ENCODE data around the gene RAB37.

DNA sequence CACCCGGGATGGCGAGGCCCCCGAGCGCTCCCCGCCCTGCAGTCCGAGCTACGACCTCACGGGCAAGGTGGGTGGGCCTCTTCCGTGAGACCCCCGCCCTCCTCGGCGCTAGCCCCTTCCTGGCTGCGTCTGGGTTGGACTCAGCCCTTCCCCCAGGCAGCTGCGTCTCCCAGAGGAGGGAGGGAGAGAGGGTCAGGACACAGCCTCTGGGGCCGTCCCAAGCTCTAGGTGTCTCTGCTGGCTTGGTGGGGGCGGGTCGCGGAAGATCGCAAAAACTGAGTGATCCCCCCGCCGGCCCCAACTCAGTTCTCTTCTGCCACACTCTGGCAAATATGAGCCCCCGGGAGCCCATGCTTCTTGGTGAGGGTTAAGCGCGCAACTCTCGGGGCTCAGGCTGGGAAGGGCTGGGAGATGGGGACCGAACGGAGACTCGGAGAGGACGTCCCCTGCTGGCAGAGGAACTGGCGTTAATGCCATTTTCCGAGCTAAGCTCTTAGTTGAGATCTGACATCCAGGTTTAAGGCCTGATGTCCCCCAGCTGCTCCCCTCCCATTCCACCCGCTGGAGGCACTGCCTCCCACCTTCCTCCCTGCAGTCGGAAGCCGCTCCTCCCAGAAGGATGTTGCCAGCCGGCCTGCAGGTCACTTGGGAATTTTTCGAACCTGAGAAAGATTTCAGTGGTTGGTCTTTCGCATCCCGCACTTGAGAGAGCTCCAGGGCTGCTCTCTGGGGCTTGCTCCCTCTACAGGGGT lies 419 bp downstream of the RAB37 start:
- TF ChIP-seq, protein P1, sequence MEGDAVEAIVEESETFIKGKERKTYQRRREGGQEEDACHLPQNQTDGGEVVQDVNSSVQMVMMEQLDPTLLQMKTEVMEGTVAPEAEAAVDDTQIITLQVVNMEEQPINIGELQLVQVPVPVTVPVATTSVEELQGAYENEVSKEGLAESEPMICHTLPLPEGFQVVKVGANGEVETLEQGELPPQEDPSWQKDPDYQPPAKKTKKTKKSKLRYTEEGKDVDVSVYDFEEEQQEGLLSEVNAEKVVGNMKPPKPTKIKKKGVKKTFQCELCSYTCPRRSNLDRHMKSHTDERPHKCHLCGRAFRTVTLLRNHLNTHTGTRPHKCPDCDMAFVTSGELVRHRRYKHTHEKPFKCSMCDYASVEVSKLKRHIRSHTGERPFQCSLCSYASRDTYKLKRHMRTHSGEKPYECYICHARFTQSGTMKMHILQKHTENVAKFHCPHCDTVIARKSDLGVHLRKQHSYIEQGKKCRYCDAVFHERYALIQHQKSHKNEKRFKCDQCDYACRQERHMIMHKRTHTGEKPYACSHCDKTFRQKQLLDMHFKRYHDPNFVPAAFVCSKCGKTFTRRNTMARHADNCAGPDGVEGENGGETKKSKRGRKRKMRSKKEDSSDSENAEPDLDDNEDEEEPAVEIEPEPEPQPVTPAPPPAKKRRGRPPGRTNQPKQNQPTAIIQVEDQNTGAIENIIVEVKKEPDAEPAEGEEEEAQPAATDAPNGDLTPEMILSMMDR (IDR thresholded peaks at IDR 0.05): no peak
- no peak for TF ChIP-seq POLR2A (IDR thresholded peaks at IDR 0.05)

Measured in lower leg skin (tissue), 3 donors.